CD4-positive, CD25-positive, alpha-beta regulatory T cell (primary cell): ENCODE results near the gene KSR1. TPM values are rescaled to one million over a fixed set of nuclear protein-coding genes. Genes with fewer than 3 reads are reported as not detected.

ENCODE experiments used
- ATAC-seq, 2 donors: fragments of 150-1000 bp; cut with Tn5 transposase; one replicate each; pipeline ENCODE4 v1.10.0; 2021; ENCODE audit warnings: low read depth in 2 of 2, moderate number of reproducible peaks in 2 of 2, moderate library complexity in 1 of 2
- DNase-seq, 3 donors: peaks; one replicate each; pipeline versions ENCODE4 v3.0.0 to v3.0.0-alpha.2; 2012 to 2022; ENCODE audit warnings: mixed read lengths in 1 of 3
- H3K27ac ChIP-seq: one replicate; pipeline ENCODE4 v1.7.0; 2013; ENCODE audit warnings: mild to moderate bottlenecking, low read length; ENCODE audit not compliant: insufficient read depth, poor library complexity, severe bottlenecking
- H3K27me3 ChIP-seq: one replicate; pipeline ENCODE4 v1.7.0; 2013; ENCODE audit warnings: low read length; ENCODE audit not compliant: control insufficient read depth, insufficient read depth
- H3K36me3 ChIP-seq: one replicate; pipeline ENCODE4 v1.7.0; 2013; ENCODE audit warnings: mild to moderate bottlenecking, low read length, moderate library complexity; ENCODE audit not compliant: control insufficient read depth, insufficient read depth
- H3K4me1 ChIP-seq: 2 replicates; pipeline ENCODE4 v1.7.0; 2013; ENCODE audit warnings: mild to moderate bottlenecking, low read length; ENCODE audit not compliant: insufficient read depth, control insufficient read depth, poor library complexity, severe bottlenecking
- H3K4me3 ChIP-seq: one replicate; pipeline ENCODE4 v1.7.0; 2013; ENCODE audit warnings: low read depth, mild to moderate bottlenecking, low read length, moderate library complexity
- H3K9me3 ChIP-seq, 2 experiments: 1 replicate in 1 of 2; 2 replicates in 1 of 2; pipeline ENCODE4 v1.7.0; 2013; ENCODE audit warnings: low read length in 2 of 2, mild to moderate bottlenecking in 1 of 2, moderate library complexity in 1 of 2; ENCODE audit not compliant: control insufficient read depth in 2 of 2
- H3K27ac Mint-ChIP-seq, 3 donors: one replicate each; pipeline ENCODE4 v1.8.0; 2020 to 2022; ENCODE audit warnings: mild to moderate bottlenecking in 3 of 3, mixed read lengths in 3 of 3, moderate library complexity in 2 of 3
- H3K27me3 Mint-ChIP-seq: one replicate; pipeline ENCODE4 v1.8.0; 2022; ENCODE audit warnings: mild to moderate bottlenecking, mixed read lengths
- H3K36me3 Mint-ChIP-seq: one replicate; pipeline ENCODE4 v1.8.0; 2020; ENCODE audit warnings: mixed read lengths
- H3K4me1 Mint-ChIP-seq, 4 donors: one replicate each; pipeline ENCODE4 v1.8.0; 2020 to 2022; ENCODE audit warnings: mixed read lengths in 4 of 4, mild to moderate bottlenecking in 1 of 4
- H3K4me3 Mint-ChIP-seq, 4 donors: one replicate each; pipeline ENCODE4 v1.8.0; 2020 to 2022; ENCODE audit warnings: mild to moderate bottlenecking in 4 of 4, mixed read lengths in 4 of 4, moderate library complexity in 3 of 4
- H3K9me3 Mint-ChIP-seq, 7 donors: one replicate each; pipeline ENCODE4 v1.8.0; 2020 to 2022; ENCODE audit warnings: mixed read lengths in 7 of 7, mild to moderate bottlenecking in 3 of 7, moderate library complexity in 2 of 7
- polyA plus RNA-seq, 4 donors: library from polyadenylated mRNA; unstranded; fragments of 300-500 nt; fragmentation: Illumina TruSeq; gene quantifications; one replicate each; pipeline ENCODE4 v1.2.3, GENCODE V29; 2021
- total RNA-seq: library from RNA; stranded (reverse); gene quantifications from one replicate; pipeline ENCODE4 v1.2.3, GENCODE V29; 2022

Gene KSR1
- total and polyA plus RNA-seq, 5 donors from 2014 or later = 1.2 to 69.5 (median 1.7) TPM

DNA sequence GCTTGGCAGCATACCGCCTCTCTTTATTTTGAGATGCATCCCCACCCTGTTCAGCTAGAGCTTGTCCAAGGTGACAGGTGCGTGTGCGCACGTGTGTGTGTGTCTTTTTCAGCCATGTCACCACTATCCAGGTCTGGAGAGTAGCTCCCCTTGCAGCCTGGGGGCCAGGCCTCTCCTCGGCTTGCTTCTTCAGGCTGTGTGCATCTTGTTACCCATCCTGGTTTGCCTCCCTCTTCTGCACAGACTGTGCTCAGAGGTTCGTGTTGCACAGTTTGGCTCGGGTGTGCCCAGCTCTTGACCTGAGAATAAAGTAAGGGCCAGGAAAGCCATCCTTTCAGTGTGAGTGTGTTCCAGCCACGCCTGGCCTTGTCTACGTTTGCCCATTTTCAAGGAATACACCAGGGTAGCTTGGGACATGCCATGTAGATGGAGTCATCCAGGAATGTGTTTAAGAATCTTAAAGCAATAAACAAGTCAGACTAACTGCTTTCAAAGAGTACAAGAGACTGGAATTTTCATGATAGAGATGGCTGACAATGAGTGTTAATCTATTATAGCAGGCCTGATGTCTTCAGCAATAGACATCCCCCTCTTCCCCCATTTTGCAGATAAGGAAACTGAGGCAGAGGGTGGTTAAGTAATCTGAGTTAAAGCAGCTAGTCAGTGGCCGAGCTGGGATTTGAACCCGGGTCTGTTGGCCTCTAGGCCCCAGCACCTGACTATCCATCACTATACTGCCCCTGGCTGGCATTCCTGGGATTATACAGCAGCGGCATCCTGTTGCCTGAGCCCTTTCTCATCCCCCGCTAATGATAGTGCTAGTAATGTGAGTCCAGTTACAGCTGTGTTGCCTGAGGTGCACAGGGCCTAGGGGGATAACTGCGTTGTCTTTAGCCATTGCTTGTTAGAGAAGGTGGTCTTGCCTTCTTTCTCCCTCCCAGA is 77.9 kb downstream of the KSR1 start:
- H3K27me3 ChIP-seq = no peaks in the 10 kb centered on the region
- no peaks in the 10 kb centered on the region for H3K4me1 ChIP-seq
- H3K27me3 Mint-ChIP-seq = no peaks in the 10 kb centered on the region
- peaks cover 0 to 26% (median 14%) of the 10 kb centered on the region in 4 donors for H3K4me1 Mint-ChIP-seq
- no peak overlapping the region for H3K27ac ChIP-seq
- DNase-seq = no peak
- H3K36me3 ChIP-seq = no peaks in the 10 kb centered on the region
- no peak for ATAC-seq
- H3K27ac Mint-ChIP-seq = no peak overlapping the region
- H3K36me3 Mint-ChIP-seq = no peaks in the 10 kb centered on the region
- H3K9me3 ChIP-seq = no peaks in the 10 kb centered on the region
- H3K4me3 ChIP-seq = no peak overlapping the region
- H3K9me3 Mint-ChIP-seq = no peaks in the 10 kb centered on the region
- no peak overlapping the region for H3K4me3 Mint-ChIP-seq

DNA sequence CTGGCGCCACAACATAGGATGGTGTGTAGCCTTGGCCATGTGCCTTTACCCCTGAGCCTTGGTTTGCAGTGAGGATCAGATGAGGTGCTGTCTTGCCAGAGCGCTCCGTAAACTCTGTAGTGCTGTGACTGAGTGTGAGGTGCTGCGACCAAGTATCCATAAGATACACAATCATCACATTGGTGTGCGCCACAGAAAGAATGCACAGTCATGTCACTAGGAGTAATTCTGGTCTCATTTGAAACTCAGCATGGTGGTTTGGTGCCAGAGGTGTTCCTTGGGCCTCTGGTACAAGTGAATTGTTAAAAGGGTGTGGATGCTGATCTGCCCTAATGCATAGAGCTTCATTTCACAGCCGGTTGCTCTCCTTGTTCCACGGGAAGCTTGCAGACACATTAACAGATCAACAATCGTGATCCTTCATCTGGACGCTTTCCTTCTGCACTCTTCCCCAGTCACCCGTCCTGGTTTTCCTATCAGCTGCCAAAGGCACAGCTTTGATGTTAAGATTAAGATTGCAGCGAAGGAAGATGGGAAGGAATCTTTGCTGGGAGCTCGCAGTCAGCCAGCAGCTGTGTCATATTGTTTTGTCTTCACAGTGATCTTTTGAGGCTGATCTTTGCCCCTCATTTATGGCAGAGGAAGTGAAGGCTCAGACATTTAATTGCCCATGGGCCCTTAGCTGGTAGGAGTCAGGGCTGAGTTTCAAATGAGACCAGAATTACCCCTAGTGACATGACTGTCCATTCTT is 79.1 kb downstream of the KSR1 start:
- ATAC-seq = no peak
- peaks cover 0 to 26% (median 11%) of the 10 kb centered on the region in 4 donors for H3K4me1 Mint-ChIP-seq

GRCh38 chr17:27535975-27536374 is 79.7 kb downstream of the KSR1 start:
- no peaks in the 10 kb centered on the region for H3K9me3 ChIP-seq
- no peak overlapping the region for H3K27ac ChIP-seq
- Mint-ChIP-seq H3K27me3 (no peaks in the 10 kb centered on the region), H3K9me3 (no peaks in the 10 kb centered on the region), H3K4me1 (peaks cover 0 to 27% (median 11%) of the 10 kb centered on the region in 4 donors), H3K27ac (peak overlapping the region in 1 of 3 donors; percentile 89), H3K36me3 (no peaks in the 10 kb centered on the region), H3K4me3 (no peak overlapping the region)
- H3K4me1 ChIP-seq = no peaks in the 10 kb centered on the region
- no peak for ATAC-seq
- no peaks in the 10 kb centered on the region for H3K27me3 ChIP-seq
- H3K4me3 ChIP-seq = no peak overlapping the region
- no peak for DNase-seq
- H3K36me3 ChIP-seq = no peaks in the 10 kb centered on the region

More for the DNA sequence above, 79.1 kb downstream of the KSR1 start:
- H3K27me3 ChIP-seq = no peaks in the 10 kb centered on the region
- Mint-ChIP-seq H3K36me3 (no peaks in the 10 kb centered on the region), H3K27ac (no peak overlapping the region), H3K27me3 (no peaks in the 10 kb centered on the region), H3K9me3 (no peaks in the 10 kb centered on the region), H3K4me3 (no peak overlapping the region)
- DNase-seq = no peak
- no peak overlapping the region for H3K27ac ChIP-seq
- no peaks in the 10 kb centered on the region for H3K9me3 ChIP-seq
- H3K4me1 ChIP-seq = no peaks in the 10 kb centered on the region
- H3K36me3 ChIP-seq = no peaks in the 10 kb centered on the region
- H3K4me3 ChIP-seq = no peak overlapping the region

- no peaks in the 10 kb centered on the region for H3K9me3 Mint-ChIP-seq
- H3K4me1 Mint-ChIP-seq = peaks cover 0 to 32% (median 19%) of the 10 kb centered on the region in 4 donors
- ATAC-seq = no peak
These were observed 80.5 kb downstream of the KSR1 start for GRCh38 chr17:27536781-27537180.

DNA sequence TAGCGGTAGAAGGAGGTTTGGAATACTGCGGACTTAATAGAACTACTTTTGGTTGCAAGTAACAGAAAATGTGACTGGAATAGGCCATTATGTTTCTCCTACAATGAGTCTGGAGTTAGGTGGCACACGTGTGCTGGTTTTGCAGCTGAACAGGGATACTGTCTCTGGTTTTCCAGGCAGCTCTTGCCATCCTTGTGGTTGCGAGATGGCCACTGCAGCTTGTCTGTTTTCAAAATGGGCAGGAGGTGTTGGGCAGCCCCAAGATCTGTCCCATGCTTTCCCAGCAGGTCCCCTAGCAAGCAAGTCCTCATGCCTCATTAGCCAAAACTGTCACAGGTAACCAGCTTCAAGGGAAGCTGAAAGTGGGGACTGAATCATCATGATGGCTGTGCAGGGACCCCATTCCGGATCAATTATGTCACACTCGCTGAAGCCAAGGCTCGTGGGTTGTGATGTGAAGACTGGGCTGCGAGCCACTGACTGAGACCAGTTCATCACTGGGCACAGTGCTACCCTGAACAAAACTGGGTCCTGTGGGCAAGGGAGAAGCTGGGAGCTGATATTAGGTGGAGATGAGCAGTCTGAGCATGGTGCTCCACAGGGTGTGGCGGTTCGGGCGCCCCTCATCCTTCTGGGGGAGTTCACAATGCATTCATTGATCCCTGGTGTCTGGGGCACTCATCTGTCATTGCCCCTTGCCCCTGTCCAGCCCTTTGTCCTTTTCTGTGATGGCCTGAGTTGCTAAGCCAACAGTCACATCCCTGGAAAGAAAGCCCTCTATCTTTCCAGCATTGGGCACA is 82.1 kb downstream of the KSR1 start:
- H3K4me1 ChIP-seq = no peaks in the 10 kb centered on the region
- no peaks in the 10 kb centered on the region for H3K9me3 ChIP-seq
- Mint-ChIP-seq H3K4me3 (no peak overlapping the region), H3K27ac (peak overlapping the region in 1 of 3 donors; percentile 14), H3K9me3 (no peaks in the 10 kb centered on the region), H3K27me3 (no peaks in the 10 kb centered on the region), H3K4me1 (peaks cover 0 to 40% (median 24%) of the 10 kb centered on the region in 4 donors), H3K36me3 (no peaks in the 10 kb centered on the region)
- no peak for ATAC-seq
- no peaks in the 10 kb centered on the region for H3K27me3 ChIP-seq
- H3K27ac ChIP-seq = no peak overlapping the region
- no peak overlapping the region for H3K4me3 ChIP-seq
- DNase-seq = no peak
- H3K36me3 ChIP-seq = no peaks in the 10 kb centered on the region

More at GRCh38 chr17:27536781-27537180, 80.5 kb downstream of the KSR1 start:
- no peak overlapping the region for H3K4me3 Mint-ChIP-seq
- peak overlapping the region in 1 of 3 donors; percentile 16 for H3K27ac Mint-ChIP-seq
- no peaks in the 10 kb centered on the region for H3K27me3 Mint-ChIP-seq
- no peak for DNase-seq
- H3K36me3 Mint-ChIP-seq = no peaks in the 10 kb centered on the region
- Histone ChIP-seq H3K4me3 (no peak overlapping the region), H3K27me3 (no peaks in the 10 kb centered on the region), H3K4me1 (no peaks in the 10 kb centered on the region), H3K36me3 (no peaks in the 10 kb centered on the region), H3K9me3 (no peaks in the 10 kb centered on the region), H3K27ac (no peak overlapping the region)

DNA sequence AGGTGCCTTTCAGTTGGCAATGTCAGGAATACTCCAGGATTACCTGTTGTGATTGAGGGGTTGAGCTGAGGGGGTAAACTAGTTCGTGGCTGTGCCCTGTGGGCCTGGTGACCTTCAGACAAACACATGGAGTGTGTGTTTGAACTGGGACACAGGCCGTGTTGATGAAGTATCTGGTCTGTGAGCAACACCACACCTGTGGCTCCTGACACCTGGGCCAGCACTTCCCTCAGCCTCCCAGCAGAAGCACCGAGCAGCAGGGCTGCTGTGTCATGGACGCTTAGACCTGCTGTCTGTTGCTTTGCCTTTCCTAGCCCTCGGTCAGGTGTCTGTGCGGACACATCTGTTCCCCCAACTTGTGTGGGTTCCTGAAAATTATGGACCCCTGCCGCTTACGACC is 82.9 kb downstream of the KSR1 start:
- Mint-ChIP-seq H3K27me3 (no peaks in the 10 kb centered on the region), H3K36me3 (no peaks in the 10 kb centered on the region), H3K4me3 (no peak overlapping the region), H3K27ac (peak overlapping the region in 1 of 3 donors; percentile 42), H3K9me3 (no peaks in the 10 kb centered on the region), H3K4me1 (peaks cover 5 to 48% (median 29%) of the 10 kb centered on the region in 4 donors)
- no peak overlapping the region for H3K4me3 ChIP-seq
- ATAC-seq = no peak
- H3K36me3 ChIP-seq = no peaks in the 10 kb centered on the region
- DNase-seq = no peak
- H3K27ac ChIP-seq = no peak overlapping the region
- peaks cover 7% of the 10 kb centered on the region for H3K4me1 ChIP-seq
- no peaks in the 10 kb centered on the region for H3K9me3 ChIP-seq
- no peaks in the 10 kb centered on the region for H3K27me3 ChIP-seq

GRCh38 chr17:27539794-27540317 is 83.6 kb downstream of the KSR1 start:
- Histone ChIP-seq H3K4me3 (no peak overlapping the region), H3K4me1 (peaks cover 14% of the 10 kb centered on the region), H3K27me3 (no peaks in the 10 kb centered on the region), H3K9me3 (no peaks in the 10 kb centered on the region), H3K36me3 (no peaks in the 10 kb centered on the region), H3K27ac (no peak overlapping the region)
- Mint-ChIP-seq H3K9me3 (no peaks in the 10 kb centered on the region), H3K27me3 (no peaks in the 10 kb centered on the region), H3K27ac (peak overlapping the region in 2 of 3 donors; percentile 42 to 49), H3K4me1 (peaks cover 10 to 52% (median 36%) of the 10 kb centered on the region in 4 donors), H3K4me3 (no peak overlapping the region), H3K36me3 (no peaks in the 10 kb centered on the region)
- ATAC-seq = no peak
- DNase-seq = no peak
